Small intestine (tissue), 7 donors: ENCODE results near the gene NEU3. TPM values are rescaled to one million over a fixed set of nuclear protein-coding genes. Genes with fewer than 3 reads are reported as not detected.

Experiments
- DNase-seq, 2 donors: peaks; one replicate each; pipeline versions ENCODE4 v3.0.0 to v3.0.0-alpha.2; 2013
- FAIRE-seq: peaks from 2 replicates; lab custom pipeline; 2012; peaks lifted over from hg19 to GRCh38; lab: Jason Lieb, UNC
- H3K27ac ChIP-seq, 3 donors: one replicate each; pipeline ENCODE4 v1.5.1; 2013; ENCODE audit warnings: low read length in 2 of 3, mild to moderate bottlenecking in 2 of 3, control low read depth in 1 of 3, inconsistent platforms in 1 of 3, low read depth in 1 of 3, moderate library complexity in 1 of 3
- H3K27me3 ChIP-seq, 3 donors: one replicate each; pipeline ENCODE4 v1.6.1; 2013; ENCODE audit warnings: low read length in 3 of 3, inconsistent platforms in 1 of 3; ENCODE audit not compliant: control insufficient read depth in 3 of 3, insufficient read depth in 3 of 3
- H3K36me3 ChIP-seq, 3 donors: one replicate each; pipeline ENCODE4 v1.6.1; 2013; ENCODE audit warnings: low read length in 3 of 3, inconsistent platforms in 1 of 3, low read depth in 1 of 3, mild to moderate bottlenecking in 1 of 3, moderate library complexity in 1 of 3; ENCODE audit not compliant: control insufficient read depth in 3 of 3, insufficient read depth in 2 of 3
- H3K4me1 ChIP-seq, 3 donors: one replicate each; pipeline ENCODE4 v1.6.1; 2013; ENCODE audit warnings: low read length in 2 of 3, inconsistent platforms in 1 of 3, low read depth in 1 of 3, mild to moderate bottlenecking in 1 of 3, moderate library complexity in 1 of 3; ENCODE audit not compliant: control insufficient read depth in 3 of 3, insufficient read depth in 2 of 3
- H3K4me3 ChIP-seq, 3 donors: one replicate each; pipeline ENCODE4 v1.5.1; 2013; ENCODE audit warnings: low read length in 3 of 3, control low read depth in 1 of 3, inconsistent platforms in 1 of 3, low read depth in 1 of 3, mild to moderate bottlenecking in 1 of 3, moderate library complexity in 1 of 3
- H3K9me3 ChIP-seq, 2 donors: one replicate each; pipeline ENCODE4 v1.6.1; 2013; ENCODE audit warnings: low read depth in 1 of 2, low read length in 1 of 2; ENCODE audit not compliant: control insufficient read depth in 2 of 2, insufficient read depth in 1 of 2
- WGBS, 3 donors: extraction: QIAGEN DNeasy Blood & Tissue Kit; methylation state at CpG; one replicate each; pipeline ENCODE4 v1.1.7; 2013; 5-methylcytosine and 5-hydroxymethylcytosine counted together
- polyA plus RNA-seq, 4 donors: library from polyadenylated mRNA; stranded (reverse) in 3 of 4; unstranded in 1 of 4; fragments of 200-250 nt in 3 of 4; fragments of 120-200 nt in 1 of 4; gene quantifications; one replicate each; pipeline versions ENCODE4 v1.2.1 to v1.2.3, GENCODE V29; 2013
- donor health status: healthy with polysubstance abuse.
- donor health status: control.
- donor health status: control.
- donor health status: Bipolar disorder and iron deficiency.
- donor health status: healthy.

The NEU3 gene
- polyA plus RNA-seq, 4 donors: 0.89 to 12.1 (median 2.7) TPM

DNA sequence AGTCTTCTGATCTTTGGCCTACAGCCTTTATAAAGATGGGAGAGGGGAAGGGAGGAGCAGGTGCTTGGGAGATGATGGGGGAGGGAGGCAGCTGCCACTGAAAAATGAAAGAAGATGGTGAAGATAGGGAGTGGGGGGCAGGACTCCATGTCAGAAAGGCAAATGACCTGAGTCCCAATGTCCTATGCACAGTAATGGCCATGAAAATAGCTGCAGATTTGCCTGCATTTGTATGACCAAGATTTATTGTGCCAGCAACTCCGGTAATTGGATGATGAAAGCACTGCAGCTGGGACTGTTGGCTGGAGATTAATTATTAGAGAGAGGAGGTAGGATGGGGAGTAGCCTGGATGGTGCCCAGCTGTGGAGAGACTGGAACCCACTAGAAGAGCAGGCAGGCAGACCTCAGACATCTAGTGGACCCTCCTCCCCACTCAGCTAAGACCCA, 36.1 kb downstream of the NEU3 start:
- H3K4me3 ChIP-seq: no peak overlapping the region
- WGBS, 3 donors: 22 to 49% (median 31%) methylated on average over 1 of the region's 1 CpG
- DNase-seq (no peak), FAIRE-seq (no peak)
- peaks cover 1 to 10% of the 10 kb centered on the region in 2 donors for H3K9me3 ChIP-seq
- peaks cover 0 to 23% (median 0%) of the 10 kb centered on the region in 3 donors for H3K4me1 ChIP-seq
- H3K27ac ChIP-seq: no peak overlapping the region
- peaks cover 0 to 2% (median 0%) of the 10 kb centered on the region in 3 donors for H3K36me3 ChIP-seq
- no peaks in the 10 kb centered on the region for H3K27me3 ChIP-seq

DNA sequence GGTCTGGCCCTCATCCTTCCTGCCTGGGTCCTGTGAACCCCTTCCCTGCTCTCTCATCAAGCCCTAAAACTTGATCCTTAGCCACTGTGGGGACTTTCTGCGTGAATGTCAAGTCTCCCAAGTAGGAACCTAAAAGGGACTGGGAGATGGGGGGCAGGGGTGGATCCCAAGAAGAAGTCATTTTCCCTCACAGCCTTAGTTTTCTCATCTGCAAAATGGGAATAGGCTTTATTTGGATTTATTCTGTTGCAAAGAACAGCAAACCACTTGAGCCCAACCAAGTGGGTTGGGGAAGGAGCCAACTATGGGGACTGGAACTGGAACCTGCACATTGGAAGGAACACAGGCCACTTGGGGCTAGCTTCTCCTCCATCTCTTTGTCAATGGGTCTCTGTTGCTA, 36.8 kb downstream of the NEU3 start:
- no peaks in the 10 kb centered on the region for H3K27me3 ChIP-seq
- peaks cover 0 to 2% (median 0%) of the 10 kb centered on the region in 3 donors for H3K36me3 ChIP-seq
- 93 to 100% (median 100%) methylated on average over 1 of the region's 1 CpG for WGBS, 3 donors
- H3K4me3 ChIP-seq: no peak overlapping the region
- H3K4me1 ChIP-seq: peaks cover 0 to 21% (median 0%) of the 10 kb centered on the region in 3 donors
- FAIRE-seq (no peak), DNase-seq (no peak)
- H3K9me3 ChIP-seq: peaks cover 1 to 3% of the 10 kb centered on the region in 2 donors
- no peak overlapping the region for H3K27ac ChIP-seq

DNA sequence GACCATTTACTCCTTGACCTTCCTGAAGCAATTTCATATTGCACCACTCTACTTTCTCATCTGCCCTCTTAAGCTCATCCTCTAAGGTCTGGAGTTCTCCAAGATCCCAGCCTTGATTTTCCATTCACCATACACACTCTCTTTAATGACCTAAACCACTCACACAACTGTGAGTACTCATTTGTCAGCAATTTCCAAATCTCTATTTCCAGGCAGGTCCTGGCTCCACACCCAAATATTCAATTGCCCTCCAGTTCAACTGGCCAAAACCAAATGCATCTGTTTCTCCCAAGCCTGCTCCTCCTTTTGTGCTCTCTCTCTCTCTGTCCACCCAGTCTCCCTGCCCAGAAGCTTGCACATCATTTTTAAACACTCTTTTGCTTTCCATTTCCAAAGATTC, 39.6 kb downstream of the NEU3 start:
- FAIRE-seq (no peak), DNase-seq (no peak)
- H3K9me3 ChIP-seq: peaks cover 0 to 1% of the 10 kb centered on the region in 2 donors

DNA sequence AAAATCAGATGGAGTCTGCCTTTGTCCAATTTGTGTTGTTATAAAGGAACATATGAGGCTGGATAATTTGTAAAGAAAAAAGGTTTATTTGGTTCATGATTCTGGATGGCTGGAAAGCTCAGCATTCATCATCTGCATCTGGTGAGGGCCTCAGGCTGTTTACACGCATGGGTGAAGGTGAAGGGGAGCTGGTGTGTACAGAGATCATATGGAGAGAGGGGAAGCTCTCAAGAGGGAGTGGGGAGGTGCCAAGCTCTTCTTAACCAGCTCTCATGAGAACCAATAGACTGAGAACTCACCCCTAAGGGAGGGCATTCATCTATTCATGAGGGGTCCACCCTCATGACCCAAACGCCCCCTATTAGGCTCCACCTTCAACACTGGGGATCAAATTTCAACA, 40.0 kb downstream of the NEU3 start:
- H3K4me3 ChIP-seq: no peak overlapping the region
- no peaks in the 10 kb centered on the region for H3K36me3 ChIP-seq
- peaks cover 0 to 34% (median 0%) of the 10 kb centered on the region in 3 donors for H3K4me1 ChIP-seq
- no peak for FAIRE-seq
- H3K27me3 ChIP-seq: no peaks in the 10 kb centered on the region
- no peak overlapping the region for H3K27ac ChIP-seq
- no peaks in the 10 kb centered on the region for H3K9me3 ChIP-seq
- no peak for DNase-seq
- WGBS, 3 donors: 39 to 78% (median 65%) methylated on average over 2 of the region's 2 CpGs

More for the DNA sequence above, 39.6 kb downstream of the NEU3 start:
- H3K27ac ChIP-seq: no peak overlapping the region
- no peak overlapping the region for H3K4me3 ChIP-seq
- H3K4me1 ChIP-seq: peaks cover 0 to 30% (median 0%) of the 10 kb centered on the region in 3 donors
- no peaks in the 10 kb centered on the region for H3K27me3 ChIP-seq
- H3K36me3 ChIP-seq: no peaks in the 10 kb centered on the region

DNA sequence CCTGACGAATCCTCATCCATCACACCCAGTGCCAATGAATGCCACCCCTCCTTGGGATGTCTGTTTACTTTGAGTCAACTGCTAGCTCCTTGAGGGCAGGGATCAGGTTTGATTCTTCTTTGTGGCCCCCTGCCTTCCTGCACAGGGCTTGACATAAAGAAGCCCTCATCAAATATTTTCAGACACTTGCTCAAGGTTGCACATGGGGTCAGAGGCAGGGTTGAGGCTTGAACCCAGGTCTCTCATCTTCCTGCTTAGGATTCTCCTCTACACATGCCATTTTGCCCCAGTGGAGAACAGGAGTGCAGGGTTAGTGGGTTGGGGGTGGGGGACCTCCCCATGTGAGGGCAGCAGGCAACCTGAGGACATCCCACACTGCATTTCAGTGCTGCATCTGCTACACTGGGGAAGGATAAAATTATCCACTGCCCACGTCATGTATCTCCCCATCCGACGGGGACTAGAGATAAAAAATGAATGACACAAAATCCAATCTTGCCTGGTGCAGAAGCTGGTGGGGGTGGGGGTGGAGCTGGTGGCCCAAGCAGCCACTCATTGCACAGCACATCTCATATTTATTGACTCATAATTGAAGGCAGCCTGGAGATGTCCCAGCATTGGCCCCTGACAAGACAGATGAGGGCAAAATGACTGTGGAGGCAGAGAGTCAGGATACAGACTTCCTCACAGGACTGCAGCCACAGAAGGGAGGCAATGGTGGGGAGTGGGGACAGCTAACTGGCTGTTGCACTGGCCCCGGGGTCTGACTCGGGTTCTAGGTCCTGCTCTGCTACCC, 41.3 kb downstream of the NEU3 start:
- H3K9me3 ChIP-seq: no peaks in the 10 kb centered on the region
- WGBS, 3 donors: 71 to 79% (median 73%) methylated on average over 6 of the region's 6 CpGs

DNA sequence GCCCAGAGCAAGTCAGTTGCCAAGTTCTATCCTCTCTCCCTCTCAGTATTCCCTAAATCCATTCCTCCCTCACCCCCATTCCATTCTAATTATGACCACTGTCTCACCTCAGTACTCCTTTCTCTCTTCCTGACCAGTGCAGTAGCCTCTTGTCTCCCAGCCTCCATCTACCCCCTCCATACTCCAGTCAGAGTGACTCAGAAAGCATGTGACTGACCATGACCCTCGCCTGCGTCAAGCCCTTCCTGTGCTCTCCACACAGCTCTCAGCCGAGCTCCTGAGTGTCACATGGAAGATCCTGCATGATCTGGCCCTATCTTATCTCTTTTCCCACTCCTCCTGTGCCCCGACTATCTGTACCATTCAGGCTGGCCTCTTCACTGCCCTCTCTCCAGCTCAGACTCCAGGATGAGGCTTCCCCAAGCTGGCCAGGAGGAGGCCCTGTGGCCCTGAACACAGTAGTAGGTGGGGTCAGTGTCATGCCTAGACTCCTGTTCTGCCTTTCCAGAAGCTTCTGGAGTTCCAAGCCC, 42.6 kb downstream of the NEU3 start:
- H3K4me1 ChIP-seq: peaks cover 0 to 50% (median 2%) of the 10 kb centered on the region in 3 donors
- peak in 1 of 2 donors; percentile 74 for DNase-seq
- no peaks in the 10 kb centered on the region for H3K27me3 ChIP-seq
- no peaks in the 10 kb centered on the region for H3K9me3 ChIP-seq
- H3K4me3 ChIP-seq: no peak overlapping the region
- 57 to 64% (median 61%) methylated on average over 4 of the region's 4 CpGs for WGBS, 3 donors
- FAIRE-seq: no peak
- no peaks in the 10 kb centered on the region for H3K36me3 ChIP-seq
- peak overlapping the region in 1 of 3 donors; percentile 60 for H3K27ac ChIP-seq

More for the DNA sequence above, 41.3 kb downstream of the NEU3 start:
- Histone ChIP-seq H3K36me3 (no peaks in the 10 kb centered on the region), H3K27ac (peak overlapping the region in 1 of 3 donors; percentile 60), H3K4me1 (peaks cover 0 to 43% (median 0%) of the 10 kb centered on the region in 3 donors), H3K4me3 (no peak overlapping the region), H3K27me3 (no peaks in the 10 kb centered on the region)
- no peak for FAIRE-seq
- DNase-seq: no peak

DNA sequence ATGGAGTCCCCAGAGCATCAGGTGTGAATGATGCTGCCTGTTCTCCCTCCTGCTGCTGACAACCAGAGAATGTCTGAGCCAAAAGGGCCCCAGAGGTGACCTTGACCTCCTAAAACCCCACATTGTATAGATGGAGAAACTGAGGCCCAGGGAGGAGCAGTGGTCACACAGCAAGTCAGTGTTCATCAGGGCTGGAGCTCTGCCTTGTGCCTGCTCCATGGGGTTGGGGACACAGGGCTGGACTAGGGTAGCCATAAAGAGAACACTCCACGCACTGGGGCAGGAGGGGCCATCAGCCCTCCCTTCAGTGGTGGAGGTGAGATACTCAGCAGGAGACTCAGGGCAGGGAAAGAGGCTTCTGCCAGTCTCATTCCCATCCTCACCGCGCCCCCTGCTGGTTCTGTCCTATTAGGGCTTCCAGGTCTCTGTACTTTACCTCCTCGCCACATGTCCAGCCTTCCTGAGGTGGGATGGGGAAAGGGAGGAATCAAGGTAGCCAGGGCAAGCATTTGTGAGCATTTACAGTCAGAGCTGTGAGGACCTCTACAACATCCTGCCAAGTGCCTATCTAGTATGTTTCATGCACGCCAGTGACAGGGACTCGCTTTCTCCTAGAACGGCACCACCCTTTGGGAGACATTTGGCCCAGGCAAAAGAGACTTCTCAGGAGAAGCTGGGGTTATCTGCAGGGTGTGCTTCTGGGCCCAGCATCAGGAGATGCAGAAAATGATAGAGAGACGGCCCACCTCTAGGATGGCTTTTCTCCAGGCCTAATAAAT, 43.2 kb downstream of the NEU3 start:
- peak; percentile 75 to 83 for DNase-seq
- Histone ChIP-seq H3K36me3 (no peaks in the 10 kb centered on the region), H3K4me1 (peaks cover 0 to 54% (median 2%) of the 10 kb centered on the region in 3 donors), H3K4me3 (no peak overlapping the region), H3K27ac (peak overlapping the region in 1 of 3 donors; percentile 29), H3K27me3 (no peaks in the 10 kb centered on the region), H3K9me3 (no peaks in the 10 kb centered on the region)
- FAIRE-seq: no peak
- WGBS, 3 donors: 51 to 65% (median 56%) methylated on average over 8 of the region's 8 CpGs

DNA sequence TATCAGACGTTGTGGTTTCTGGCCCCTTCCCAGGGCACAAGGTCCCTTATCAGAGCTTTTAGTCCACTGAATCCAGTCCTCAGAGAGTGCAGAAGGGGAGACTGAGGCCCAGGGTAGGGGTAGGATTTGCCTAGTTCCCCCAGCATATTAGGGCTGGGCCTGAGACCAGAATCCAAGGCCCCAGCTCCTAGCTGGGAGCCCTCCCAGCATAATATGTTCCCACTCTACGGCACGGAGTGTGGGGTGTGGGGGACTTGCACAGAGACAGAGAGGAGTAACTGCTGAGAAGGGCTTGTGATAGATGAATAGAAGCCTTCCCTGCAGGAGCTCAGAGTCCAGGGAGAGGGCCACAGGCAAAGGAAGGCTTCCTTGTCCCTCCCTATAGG, 43.8 kb downstream of the NEU3 start:
- H3K4me3 ChIP-seq: no peak overlapping the region
- FAIRE-seq (no peak), DNase-seq (no peak)
- H3K9me3 ChIP-seq: no peaks in the 10 kb centered on the region
- no peaks in the 10 kb centered on the region for H3K36me3 ChIP-seq
- no peaks in the 10 kb centered on the region for H3K27me3 ChIP-seq
- WGBS, 3 donors: 82 to 90% (median 83%) methylated on average over 3 of the region's 3 CpGs
- peaks cover 0 to 54% (median 2%) of the 10 kb centered on the region in 3 donors for H3K4me1 ChIP-seq
- no peak overlapping the region for H3K27ac ChIP-seq
